ENCODE results near the gene TRIM72. TPM values are rescaled to one million over a fixed set of nuclear protein-coding genes. Genes with fewer than 3 reads are reported as not detected.
A peak's percentile ranks its signal among the peaks of the same experiment; 100 is the strongest.

Gene TRIM72
- polyA plus RNA-seq, 3 donors: 0.04 TPM; not detected in 2

- H3K36me3 Mint-ChIP-seq: peaks cover 68 to 80% of the 10 kb centered on the region in 2 donors
- Histone ChIP-seq H4K20me1 (ENCODE audit: insufficient read depth, low read length) (peaks cover 92% of the 10 kb centered on the region), H3K36me3 (replicated peaks in 1 of 2; ENCODE audit: control insufficient read depth in 1 of 2, insufficient read depth in 2 of 2, low read length in 2 of 2) (peaks cover 56 to 71% of the 10 kb centered on the region in 2 donors), H3K9me3 (replicated peaks in 1 of 2; ENCODE audit: control insufficient read depth in 1 of 2, insufficient read depth in 1 of 2, low read length in 2 of 2) (no peaks in the 10 kb centered on the region), H2AFZ (ENCODE audit: insufficient read depth, low read depth, low read length, poor library complexity, severe bottlenecking) (no peak overlapping the region), H3K27me3 (ENCODE audit: control insufficient read depth in 2 of 2, insufficient read depth in 2 of 2, low read length in 2 of 2) (no peaks in the 10 kb centered on the region), H3K79me2 (ENCODE audit: insufficient read depth, low read length) (peaks cover 69% of the 10 kb centered on the region), H3K9ac (ENCODE audit: insufficient read depth, low read length, poor library complexity, severe bottlenecking) (no peak overlapping the region), H3K4me2 (replicated peaks; ENCODE audit: extremely low read depth, low read length, poor library complexity, severe bottlenecking) (no peak overlapping the region), H3K4me3 (replicated peaks in 1 of 3; ENCODE audit: low read depth in 2 of 3, low read length in 3 of 3) (no peak overlapping the region), H3K4me1 (ENCODE audit: control insufficient read depth in 1 of 2, insufficient read depth in 2 of 2, low read length in 2 of 2) (peaks cover 32 to 40% of the 10 kb centered on the region in 2 donors), H3K27ac (ENCODE audit: low read depth in 1 of 2, low read length in 2 of 2) (no peak overlapping the region)
- no peak overlapping the region for H3K4me3 Mint-ChIP-seq
- TF ChIP-seq CTCF (IDR thresholded peaks at IDR 0.05): no peak
- WGBS (ENCODE audit: insufficient coverage): 67% methylated on average over 3 of the region's 8 CpGs
- peak overlapping the region in 6 of 7 donors; percentile 5 to 77 (median 44) for H3K27ac Mint-ChIP-seq
- intact Hi-C loops (cut with micrococcal nuclease): loop anchor here in 1 of 2 donors (10.0 kb wide), 1 partner anchor 153 kb away; the partner anchor contains the start of gene KAT8
- H3K27me3 Mint-ChIP-seq (ENCODE audit: low read depth in 3 of 3): peaks cover 0 to 6% (median 2%) of the 10 kb centered on the region in 3 donors
- H3K9me3 Mint-ChIP-seq: peaks cover 0 to 5% (median 0%) of the 10 kb centered on the region in 7 donors
- DNase-seq: peak in 2 of 3 donors; percentile 18 to 56
- peaks cover 36% of the 10 kb centered on the region for H3K4me1 Mint-ChIP-seq
Observed at GRCh38 chr16:31267332-31268032, 53.6 kb downstream of the TRIM72 start.

DNA sequence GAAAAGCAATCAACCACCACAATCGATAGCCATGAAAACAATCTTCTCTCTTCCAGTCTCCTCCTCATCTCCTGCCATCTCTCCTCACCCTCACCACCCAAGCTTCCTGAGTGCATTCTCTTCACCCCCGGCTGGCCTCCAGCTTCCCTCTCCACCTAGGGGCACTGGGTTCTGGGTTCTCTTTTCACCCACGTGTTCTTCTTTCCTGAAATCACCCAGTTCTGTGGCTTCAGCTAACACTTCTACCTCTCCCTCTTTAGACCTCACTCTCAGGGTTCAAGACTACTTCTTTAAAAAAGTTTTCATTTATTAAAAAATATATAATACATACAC lies 54.1 kb downstream of the TRIM72 start:
- no peak overlapping the region for H3K27ac ChIP-seq (ENCODE audit: low read depth in 1 of 2, low read length in 2 of 2)
- peaks cover 31% of the 10 kb centered on the region for H3K4me1 Mint-ChIP-seq
- H2AFZ ChIP-seq (ENCODE audit: insufficient read depth, low read depth, low read length, poor library complexity, severe bottlenecking): no peak overlapping the region
- TF ChIP-seq CTCF (IDR thresholded peaks at IDR 0.05): no peak
- intact Hi-C loops (cut with micrococcal nuclease): loop anchor here in 1 of 2 donors (10.0 kb wide), 1 partner anchor 153 kb away; the partner anchor contains the start of gene KAT8
- 13% methylated on average over 3 of the region's 3 CpGs for WGBS (ENCODE audit: insufficient coverage)
- H3K9me3 Mint-ChIP-seq: peaks cover 0 to 5% (median 0%) of the 10 kb centered on the region in 7 donors
- no peaks in the 10 kb centered on the region for H3K27me3 ChIP-seq (ENCODE audit: control insufficient read depth in 2 of 2, insufficient read depth in 2 of 2, low read length in 2 of 2)
- peaks cover 0 to 6% (median 2%) of the 10 kb centered on the region in 3 donors for H3K27me3 Mint-ChIP-seq (ENCODE audit: low read depth in 3 of 3)
- no peaks in the 10 kb centered on the region for H3K9me3 ChIP-seq (replicated peaks in 1 of 2; ENCODE audit: control insufficient read depth in 1 of 2, insufficient read depth in 1 of 2, low read length in 2 of 2)
- H3K4me3 Mint-ChIP-seq: no peak overlapping the region
- peaks cover 92% of the 10 kb centered on the region for H4K20me1 ChIP-seq (ENCODE audit: insufficient read depth, low read length)
- no peak overlapping the region for H3K4me2 ChIP-seq (replicated peaks; ENCODE audit: extremely low read depth, low read length, poor library complexity, severe bottlenecking)
- peaks cover 64% of the 10 kb centered on the region for H3K79me2 ChIP-seq (ENCODE audit: insufficient read depth, low read length)
- peaks cover 69 to 80% of the 10 kb centered on the region in 2 donors for H3K36me3 Mint-ChIP-seq
- peaks cover 27 to 35% of the 10 kb centered on the region in 2 donors for H3K4me1 ChIP-seq (ENCODE audit: control insufficient read depth in 1 of 2, insufficient read depth in 2 of 2, low read length in 2 of 2)
- H3K36me3 ChIP-seq (replicated peaks in 1 of 2; ENCODE audit: control insufficient read depth in 1 of 2, insufficient read depth in 2 of 2, low read length in 2 of 2): peaks cover 60 to 76% of the 10 kb centered on the region in 2 donors
- peak overlapping the region in 3 of 7 donors; percentile 18 to 77 (median 56) for H3K27ac Mint-ChIP-seq
- no peak for DNase-seq
- no peak overlapping the region for H3K4me3 ChIP-seq (replicated peaks in 1 of 3; ENCODE audit: low read depth in 2 of 3, low read length in 3 of 3)
- H3K9ac ChIP-seq (ENCODE audit: insufficient read depth, low read length, poor library complexity, severe bottlenecking): no peak overlapping the region
